22Rv1 (cell line): ENCODE data around the gene DNASE1L2.

Experiments
- ZFX ChIP-seq: fragments of 450-650 bp; IDR thresholded peaks from 2 replicates; pipeline ENCODE4 v1.6.1; 2017; ENCODE audit warnings: antibody characterized with exemption, borderline replicate concordance
- TF ChIP-seq, protein P1 (sequence below): fragments of 450-650 bp; IDR thresholded peaks from 2 replicates; pipeline ENCODE4 v1.5.1; 2017; ENCODE audit warnings: mild to moderate bottlenecking

GRCh38 chr16:2278272-2278608, 42.0 kb downstream of the DNASE1L2 start:
- TF ChIP-seq, protein P1, sequence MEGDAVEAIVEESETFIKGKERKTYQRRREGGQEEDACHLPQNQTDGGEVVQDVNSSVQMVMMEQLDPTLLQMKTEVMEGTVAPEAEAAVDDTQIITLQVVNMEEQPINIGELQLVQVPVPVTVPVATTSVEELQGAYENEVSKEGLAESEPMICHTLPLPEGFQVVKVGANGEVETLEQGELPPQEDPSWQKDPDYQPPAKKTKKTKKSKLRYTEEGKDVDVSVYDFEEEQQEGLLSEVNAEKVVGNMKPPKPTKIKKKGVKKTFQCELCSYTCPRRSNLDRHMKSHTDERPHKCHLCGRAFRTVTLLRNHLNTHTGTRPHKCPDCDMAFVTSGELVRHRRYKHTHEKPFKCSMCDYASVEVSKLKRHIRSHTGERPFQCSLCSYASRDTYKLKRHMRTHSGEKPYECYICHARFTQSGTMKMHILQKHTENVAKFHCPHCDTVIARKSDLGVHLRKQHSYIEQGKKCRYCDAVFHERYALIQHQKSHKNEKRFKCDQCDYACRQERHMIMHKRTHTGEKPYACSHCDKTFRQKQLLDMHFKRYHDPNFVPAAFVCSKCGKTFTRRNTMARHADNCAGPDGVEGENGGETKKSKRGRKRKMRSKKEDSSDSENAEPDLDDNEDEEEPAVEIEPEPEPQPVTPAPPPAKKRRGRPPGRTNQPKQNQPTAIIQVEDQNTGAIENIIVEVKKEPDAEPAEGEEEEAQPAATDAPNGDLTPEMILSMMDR, result 0 out of 2 replicates have a peak, but pooled peaks have one; percentile 5
- no peak for TF ChIP-seq ZFX
